H9 (cell line): ENCODE data around the gene CAT. TPM values are rescaled to one million over a fixed set of nuclear protein-coding genes. Genes with fewer than 3 reads are reported as not detected.

Source experiments
- DNase-seq: peaks from one replicate; pipeline ENCODE4 v3.0.0-alpha.2; 2017
- H2AFZ ChIP-seq: one replicate; pipeline ENCODE4 v1.6.1; 2013; ENCODE audit warnings: mild to moderate bottlenecking, low read length, control low read depth, moderate library complexity
- H2AK5ac ChIP-seq: 2 replicates; pipeline ENCODE4 v1.6.1; 2013; ENCODE audit warnings: low read length, control low read depth, mixed read lengths; ENCODE audit not compliant: insufficient read length
- H2BK120ac ChIP-seq: one replicate; pipeline ENCODE4 v1.6.1; 2013; ENCODE audit warnings: low read depth, mild to moderate bottlenecking, low read length, control low read depth, inconsistent platforms; ENCODE audit not compliant: poor library complexity, severe bottlenecking
- H2BK12ac ChIP-seq: 2 replicates; pipeline ENCODE4 v1.6.1; 2013; ENCODE audit warnings: low read length, control low read depth, mixed read lengths, low read depth; ENCODE audit not compliant: insufficient read length
- H2BK15ac ChIP-seq: 2 replicates; pipeline ENCODE4 v1.6.1; 2013; ENCODE audit warnings: low read depth, low read length, control low read depth
- H2BK20ac ChIP-seq: one replicate; pipeline ENCODE4 v1.6.1; 2013; ENCODE audit warnings: low read depth, mild to moderate bottlenecking, low read length, control low read depth, inconsistent platforms; ENCODE audit not compliant: poor library complexity, severe bottlenecking
- H2BK5ac ChIP-seq: 2 replicates; pipeline ENCODE4 v1.6.1; 2013; ENCODE audit warnings: low read length, control low read depth, mixed read lengths; ENCODE audit not compliant: insufficient read length
- H3K14ac ChIP-seq: 2 replicates; pipeline ENCODE4 v1.6.1; 2013; ENCODE audit warnings: low read length, control low read depth; ENCODE audit not compliant: insufficient read depth
- H3K18ac ChIP-seq: 2 replicates; pipeline ENCODE4 v1.6.1; 2013; ENCODE audit warnings: low read depth, mild to moderate bottlenecking, mixed read lengths, low read length, control low read depth; ENCODE audit not compliant: insufficient read length
- H3K23ac ChIP-seq: 2 replicates; pipeline ENCODE4 v1.6.1; 2013; ENCODE audit warnings: low read length, control low read depth, mixed read lengths, low read depth; ENCODE audit not compliant: insufficient read length
- H3K23me2 ChIP-seq: 2 replicates; pipeline ENCODE4 v1.6.1; 2013; ENCODE audit warnings: low read depth, mild to moderate bottlenecking, mixed read lengths, low read length, control low read depth; ENCODE audit not compliant: insufficient read length, poor library complexity, severe bottlenecking
- H3K27ac ChIP-seq: 2 replicates; pipeline ENCODE4 v1.5.1; 2013; ENCODE audit warnings: low read length, control low read depth, mixed read lengths, low read depth; ENCODE audit not compliant: insufficient read length
- H3K27me3 ChIP-seq: 2 replicates; pipeline ENCODE4 v1.6.1; 2013; ENCODE audit warnings: low read length, control low read depth, inconsistent platforms; ENCODE audit not compliant: insufficient read depth
- H3K4ac ChIP-seq: 2 replicates; pipeline ENCODE4 v1.6.1; 2013; ENCODE audit warnings: low read depth, mild to moderate bottlenecking, control low read depth, inconsistent platforms, low read length, moderate library complexity
- H3K4me1 ChIP-seq: 2 replicates; pipeline ENCODE4 v1.6.1; 2013; ENCODE audit warnings: low read length, control low read depth, inconsistent platforms; ENCODE audit not compliant: insufficient read depth
- H3K4me2 ChIP-seq: 2 replicates; pipeline ENCODE4 v1.6.1; 2013; ENCODE audit warnings: low read length, control low read depth, mixed read lengths; ENCODE audit not compliant: insufficient read length, insufficient read depth
- H3K56ac ChIP-seq: 2 replicates; pipeline ENCODE4 v1.6.1; 2013; ENCODE audit warnings: low read depth, mild to moderate bottlenecking, mixed read lengths, low read length, control low read depth; ENCODE audit not compliant: insufficient read length
- H3K79me1 ChIP-seq: 2 replicates; pipeline ENCODE4 v1.6.1; 2013; ENCODE audit warnings: low read depth, mild to moderate bottlenecking, moderate library complexity, low read length, control low read depth, inconsistent platforms; ENCODE audit not compliant: insufficient read depth, poor library complexity, severe bottlenecking
- H3K79me2 ChIP-seq: 2 replicates; pipeline ENCODE4 v1.6.1; 2013; ENCODE audit warnings: low read length, control low read depth, inconsistent platforms; ENCODE audit not compliant: insufficient read depth
- H3K9ac ChIP-seq: 2 replicates; pipeline ENCODE4 v1.6.1; 2013; ENCODE audit warnings: low read length, control low read depth, mixed read lengths; ENCODE audit not compliant: insufficient read length; ENCODE audit errors: extremely low read depth
- H3K9me3 ChIP-seq: one replicate; pipeline ENCODE4 v1.6.1; 2013; ENCODE audit warnings: low read depth, low read length, inconsistent platforms; ENCODE audit not compliant: control insufficient read depth
- H3T11ph ChIP-seq: one replicate; pipeline ENCODE4 v1.6.1; 2013; ENCODE audit warnings: mild to moderate bottlenecking, low read length, control low read depth, inconsistent platforms
- H4K20me1 ChIP-seq: one replicate; pipeline ENCODE4 v1.6.1; 2013; ENCODE audit not compliant: control insufficient read depth, insufficient read length, insufficient read depth
- H4K5ac ChIP-seq: 2 replicates; pipeline ENCODE4 v1.6.1; 2013; ENCODE audit warnings: low read depth, mild to moderate bottlenecking, mixed read lengths, low read length, control low read depth; ENCODE audit not compliant: insufficient read length
- H4K8ac ChIP-seq: replicated peaks from 2 replicates; pipeline ENCODE4 v1.6.1; 2013; ENCODE audit warnings: low read length, control low read depth, mixed read lengths, low read depth; ENCODE audit not compliant: insufficient read length
- H4K91ac ChIP-seq: 2 replicates; pipeline ENCODE4 v1.6.1; 2013; ENCODE audit warnings: low read depth, mild to moderate bottlenecking, moderate library complexity, mixed read lengths, low read length, control low read depth; ENCODE audit not compliant: insufficient read length
- H3K27ac Mint-ChIP-seq, 3 experiments: 2 replicates in 2 of 3; 3 replicates in 1 of 3; pipeline ENCODE4 v1.8.0; 2020 to 2021; ENCODE audit warnings: mixed read lengths in 3 of 3, mild to moderate bottlenecking in 1 of 3, moderate library complexity in 1 of 3
- H3K27me3 Mint-ChIP-seq: 2 replicates; pipeline ENCODE4 v1.8.0; 2021; ENCODE audit warnings: low read depth, mild to moderate bottlenecking, moderate library complexity, mixed read lengths
- H3K36me3 Mint-ChIP-seq, 3 experiments: 2 replicates in 2 of 3; 3 replicates in 1 of 3; pipeline ENCODE4 v1.8.0; 2020 to 2021; ENCODE audit warnings: low read depth in 3 of 3, mixed read lengths in 3 of 3; ENCODE audit not compliant: insufficient read depth in 1 of 3
- H3K4me1 Mint-ChIP-seq, 2 experiments: 2 replicates each; pipeline ENCODE4 v1.8.0; 2020; ENCODE audit warnings: mixed read lengths in 2 of 2
- H3K4me3 Mint-ChIP-seq, 2 experiments: 2 replicates in 1 of 2; 3 replicates in 1 of 2; pipeline ENCODE4 v1.8.0; 2020 to 2021; ENCODE audit warnings: mild to moderate bottlenecking in 2 of 2, mixed read lengths in 2 of 2, moderate library complexity in 1 of 2
- H3K9me3 Mint-ChIP-seq, 2 experiments: 2 replicates in 1 of 2; 3 replicates in 1 of 2; pipeline ENCODE4 v1.8.0; 2020; ENCODE audit warnings: mild to moderate bottlenecking in 2 of 2, mixed read lengths in 2 of 2, moderate library complexity in 1 of 2
- CTCF ChIP-seq: fragments of 200-600 bp; sonication (generic); conservative IDR thresholded peaks from 3 replicates; pipeline ENCODE4 v1.8.0; 2021; ENCODE audit warnings: antibody characterized with exemption, mild to moderate bottlenecking
- total RNA-seq: library from RNA; stranded (reverse); gene quantifications from 2 replicates; pipeline ENCODE4 v1.2.1, GENCODE V29; 2021

Gene CAT
- total RNA-seq, 1 experiment from 2014 or later = 9.9 TPM

- Histone ChIP-seq H3K23ac (no peak overlapping the region), H3K14ac (no peak overlapping the region), H3K79me2 (no peaks in the 10 kb centered on the region), H4K20me1 (no peaks in the 10 kb centered on the region), H2BK5ac (no peak overlapping the region), H3K18ac (no peak overlapping the region), H3K9ac (no peak overlapping the region), H3K27ac (no peak overlapping the region), H3K23me2 (no peaks in the 10 kb centered on the region), H4K5ac (no peak overlapping the region), H3K27me3 (no peaks in the 10 kb centered on the region), H2BK20ac (no peak overlapping the region), H2AFZ (no peak overlapping the region), H3K79me1 (no peaks in the 10 kb centered on the region), H3K4ac (no peak overlapping the region), H3K9me3 (no peaks in the 10 kb centered on the region), H3K56ac (no peak overlapping the region), H3K4me1 (no peaks in the 10 kb centered on the region), H3K4me2 (no peak overlapping the region), H2AK5ac (no peak overlapping the region), H4K91ac (no peak overlapping the region), H2BK120ac (no peak overlapping the region), H2BK12ac (no peak overlapping the region), H4K8ac (no peak overlapping the region), H3T11ph (no peak overlapping the region), H2BK15ac (no peak overlapping the region)
- Mint-ChIP-seq H3K27me3 (no peaks in the 10 kb centered on the region; the same call in 1 of the 2 replicates), H3K9me3 (no peaks in the 10 kb centered on the region), H3K27ac (no peak overlapping the region), H3K4me3 (no peak overlapping the region), H3K36me3 (no peaks in the 10 kb centered on the region), H3K4me1 (no peaks in the 10 kb centered on the region)
- no peak for TF ChIP-seq CTCF
- DNase-seq = no peak
Observed at GRCh38 chr11:34521265-34521664, 82.5 kb downstream of the CAT start.

Other genes with a start within 250 kb of the CAT start
- gene ABTB2, start 80.9 kb upstream of the CAT start, total RNA-seq = 5.3 and 5.5 TPM in 2 replicates
- gene ELF5, start 74.9 kb downstream of the CAT start, total RNA-seq = not detected in 2 replicates
- gene EHF, start 182.2 kb downstream of the CAT start, total RNA-seq = not detected in 2 replicates